ENCODE measurements around the gene C16orf78. TPM values are rescaled to one million over a fixed set of nuclear protein-coding genes. Genes with fewer than 3 reads are reported as not detected.

C16orf78 gene
- total RNA-seq, 4 donors from 2014 or later: not detected

GRCh38 chr16:49376206-49376605 is 2.6 kb downstream of the C16orf78 start:
- DNase-seq (ENCODE audit: low spot score in 2 of 2): no peak
- 93 to 94% methylated on average over 4 of the region's 4 CpGs for WGBS, 2 donors
- Histone ChIP-seq H3K4me1 (no peaks in the 10 kb centered on the region), H3K9me3 (no peaks in the 10 kb centered on the region), H3K36me3 (no peaks in the 10 kb centered on the region), H3K27ac (no peak overlapping the region), H3K4me3 (no peak overlapping the region), H3K27me3 (no peaks in the 10 kb centered on the region)
- TF ChIP-seq POLR2A (IDR thresholded peaks at IDR 0.05) (no peak), EP300 (IDR thresholded peaks at IDR 0.05) (no peak)
- TF ChIP-seq, protein P1, sequence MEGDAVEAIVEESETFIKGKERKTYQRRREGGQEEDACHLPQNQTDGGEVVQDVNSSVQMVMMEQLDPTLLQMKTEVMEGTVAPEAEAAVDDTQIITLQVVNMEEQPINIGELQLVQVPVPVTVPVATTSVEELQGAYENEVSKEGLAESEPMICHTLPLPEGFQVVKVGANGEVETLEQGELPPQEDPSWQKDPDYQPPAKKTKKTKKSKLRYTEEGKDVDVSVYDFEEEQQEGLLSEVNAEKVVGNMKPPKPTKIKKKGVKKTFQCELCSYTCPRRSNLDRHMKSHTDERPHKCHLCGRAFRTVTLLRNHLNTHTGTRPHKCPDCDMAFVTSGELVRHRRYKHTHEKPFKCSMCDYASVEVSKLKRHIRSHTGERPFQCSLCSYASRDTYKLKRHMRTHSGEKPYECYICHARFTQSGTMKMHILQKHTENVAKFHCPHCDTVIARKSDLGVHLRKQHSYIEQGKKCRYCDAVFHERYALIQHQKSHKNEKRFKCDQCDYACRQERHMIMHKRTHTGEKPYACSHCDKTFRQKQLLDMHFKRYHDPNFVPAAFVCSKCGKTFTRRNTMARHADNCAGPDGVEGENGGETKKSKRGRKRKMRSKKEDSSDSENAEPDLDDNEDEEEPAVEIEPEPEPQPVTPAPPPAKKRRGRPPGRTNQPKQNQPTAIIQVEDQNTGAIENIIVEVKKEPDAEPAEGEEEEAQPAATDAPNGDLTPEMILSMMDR (IDR thresholded peaks at IDR 0.05): no peak

DNA sequence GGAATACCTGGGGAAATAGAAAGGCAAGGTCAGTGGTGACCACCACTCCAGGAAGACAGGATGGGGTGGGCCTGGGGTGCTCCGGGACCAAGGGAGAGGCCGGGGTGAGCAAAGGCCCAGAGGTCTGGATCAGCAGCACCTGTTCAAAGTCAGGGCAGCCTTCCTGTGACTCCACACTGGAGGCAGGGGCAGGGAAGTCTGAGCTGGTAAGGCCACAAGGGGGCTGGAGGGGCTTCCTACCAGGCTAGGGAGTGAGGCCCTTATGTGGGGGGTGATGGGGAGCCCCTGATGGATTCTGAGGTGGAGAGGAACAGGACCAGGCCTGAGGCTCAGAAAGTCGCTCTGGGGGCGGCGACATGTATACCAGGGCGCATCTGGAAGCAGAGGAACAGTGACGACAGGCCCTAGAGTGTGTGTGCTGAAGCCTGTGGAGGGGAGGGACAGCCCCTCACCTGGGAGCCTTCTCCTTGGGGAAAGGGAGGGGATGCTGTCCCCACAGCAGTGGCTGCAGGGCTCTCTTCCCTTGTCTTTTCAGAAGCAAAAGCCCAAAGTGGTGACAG is 3.7 kb downstream of the C16orf78 start:
- no peak overlapping the region for H3K27ac ChIP-seq
- no peaks in the 10 kb centered on the region for H3K27me3 ChIP-seq
- 78 to 83% methylated on average over 7 of the region's 7 CpGs for WGBS, 2 donors
- TF ChIP-seq, protein P1 (IDR thresholded peaks at IDR 0.05): no peak
- TF ChIP-seq POLR2A (IDR thresholded peaks at IDR 0.05) (no peak), EP300 (IDR thresholded peaks at IDR 0.05) (no peak)
- no peaks in the 10 kb centered on the region for H3K9me3 ChIP-seq
- DNase-seq (ENCODE audit: low spot score in 2 of 2): no peak
- H3K4me1 ChIP-seq: no peaks in the 10 kb centered on the region
- no peak overlapping the region for H3K4me3 ChIP-seq
- H3K36me3 ChIP-seq: no peaks in the 10 kb centered on the region

DNA sequence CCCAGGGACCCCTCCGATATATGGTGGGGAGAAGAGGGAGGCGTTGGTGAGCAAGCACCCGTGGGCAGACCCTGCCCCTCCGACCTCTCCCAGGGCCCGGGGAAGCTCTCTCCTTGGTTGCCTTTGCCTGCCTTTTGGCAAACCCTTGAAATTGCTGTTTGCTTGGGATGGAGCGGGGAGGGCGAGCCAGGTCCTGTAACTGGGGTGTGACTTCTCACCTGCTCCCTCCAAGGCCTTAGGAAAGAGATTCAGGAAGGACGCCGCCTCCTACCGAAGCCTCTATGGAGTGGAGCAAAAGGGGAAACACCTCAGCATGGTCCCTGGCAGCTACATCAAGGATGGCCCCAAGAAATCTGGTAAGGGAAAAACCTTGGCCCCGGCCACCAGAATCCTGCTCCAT is 4.6 kb downstream of the C16orf78 start:
- Histone ChIP-seq H3K4me1 (no peaks in the 10 kb centered on the region), H3K27ac (no peak overlapping the region), H3K36me3 (no peaks in the 10 kb centered on the region), H3K4me3 (no peak overlapping the region), H3K9me3 (peaks cover 0 to 5% (median 0%) of the 10 kb centered on the region in 4 donors), H3K27me3 (no peaks in the 10 kb centered on the region)
- WGBS, 2 donors: 63 to 71% methylated on average over 11 of the region's 11 CpGs
- TF ChIP-seq, protein P1 (IDR thresholded peaks at IDR 0.05): no peak
- TF ChIP-seq EP300 (IDR thresholded peaks at IDR 0.05) (no peak), POLR2A (IDR thresholded peaks at IDR 0.05) (no peak)
- DNase-seq (ENCODE audit: low spot score in 2 of 2): no peak

DNA sequence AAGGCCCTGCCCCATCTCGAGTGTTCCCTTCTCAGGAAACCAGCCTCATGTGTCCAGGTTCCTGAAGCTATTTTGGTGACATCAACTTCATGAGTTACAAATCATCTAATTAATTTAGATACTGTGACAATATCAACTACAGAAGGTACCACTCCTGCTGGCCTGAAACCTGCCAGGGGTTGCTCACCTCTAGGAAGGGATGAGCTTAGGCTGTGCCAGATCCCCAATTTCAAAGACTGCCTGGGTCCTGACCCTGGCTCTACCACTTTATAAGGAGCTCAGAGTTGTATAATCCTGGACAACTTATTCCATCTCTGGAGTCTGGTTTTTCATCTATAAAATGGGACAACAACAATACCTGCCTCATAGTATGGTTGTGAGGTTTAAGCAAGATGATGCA is 5.2 kb downstream of the C16orf78 start:
- TF ChIP-seq EP300 (IDR thresholded peaks at IDR 0.05) (no peak), POLR2A (IDR thresholded peaks at IDR 0.05) (no peak)
- TF ChIP-seq, protein P1 (IDR thresholded peaks at IDR 0.05): no peak
- Histone ChIP-seq H3K9me3 (peaks cover 0 to 9% (median 0%) of the 10 kb centered on the region in 4 donors), H3K27ac (no peak overlapping the region), H3K36me3 (no peaks in the 10 kb centered on the region), H3K4me3 (no peak overlapping the region), H3K4me1 (no peaks in the 10 kb centered on the region), H3K27me3 (no peaks in the 10 kb centered on the region)
- no peak for DNase-seq (ENCODE audit: low spot score in 2 of 2)
- WGBS, 2 donors: 60 to 61% methylated on average over 1 of the region's 1 CpG

DNA sequence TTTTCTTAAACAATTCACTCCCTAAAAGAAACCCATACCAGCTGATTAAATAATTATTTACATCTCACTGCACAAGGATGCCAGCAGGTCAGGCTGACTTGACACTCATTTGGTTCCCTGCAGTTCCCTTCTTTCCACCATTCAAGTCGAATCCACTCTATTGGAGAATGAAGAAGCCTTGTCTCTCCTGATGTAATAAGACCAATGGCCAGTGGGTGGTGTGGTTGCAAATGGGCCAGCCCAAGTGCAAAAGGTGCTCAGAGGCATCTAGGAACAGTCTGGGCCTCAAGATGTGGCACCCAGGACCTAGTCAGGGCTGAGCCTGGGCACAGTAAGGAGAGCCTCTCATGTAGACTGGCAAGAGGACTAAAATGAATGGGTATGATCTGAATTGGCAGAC is 9.3 kb downstream of the C16orf78 start:
- Histone ChIP-seq H3K4me1 (no peaks in the 10 kb centered on the region), H3K9me3 (peaks cover 0 to 27% (median 0%) of the 10 kb centered on the region in 4 donors), H3K4me3 (no peak overlapping the region), H3K36me3 (no peaks in the 10 kb centered on the region), H3K27me3 (no peaks in the 10 kb centered on the region), H3K27ac (no peak overlapping the region)
- WGBS, 2 donors: 26 to 32% methylated on average over 1 of the region's 1 CpG
- DNase-seq (ENCODE audit: low spot score in 2 of 2): no peak
- TF ChIP-seq EP300 (IDR thresholded peaks at IDR 0.05) (no peak), POLR2A (IDR thresholded peaks at IDR 0.05) (no peak)
- TF ChIP-seq, protein P1 (IDR thresholded peaks at IDR 0.05): no peak
